ENCODE measurements around the gene MYDGF. TPM values are rescaled to one million over a fixed set of nuclear protein-coding genes. Genes with fewer than 3 reads are reported as not detected.

MYDGF gene
- total and polyA plus RNA-seq, 2 of the 13 experiments (the other 11 are each of a cell fraction or from before 2014, with no cell fraction given) = 116 to 198 TPM

GRCh38 chr19:4686700-4687099 lies 16.6 kb upstream of the MYDGF start:
- no peak for DNase-seq (ENCODE audit: low spot score)
- intact Hi-C loops (cut with micrococcal nuclease; ENCODE audit: unreplicated experiment) (no loop called here), in situ Hi-C loops (cut with HindIII; ENCODE audit: extremely low pct_ligation_motif_present, low pct_unique_long_range_greater_than_20kb) (no loop called here)
- Histone ChIP-seq H3K27ac (ENCODE audit: extremely low read length, insufficient read depth, low read length) (no peak overlapping the region), H3K79me2 (ENCODE audit: insufficient read depth, low read length) (no peaks in the 10 kb centered on the region), H4K20me1 (ENCODE audit: insufficient read depth, low read length) (no peaks in the 10 kb centered on the region), H3K9ac (ENCODE audit: insufficient read depth, low read depth, low read length) (no peak overlapping the region), H3K4me3 (replicated peaks in 1 of 3; ENCODE audit: insufficient read depth in 1 of 3, low read depth in 2 of 3, low read length in 3 of 3) (no peak overlapping the region), H3K4me2 (ENCODE audit: low read depth, low read length) (no peak overlapping the region), H2AFZ (ENCODE audit: low read length) (no peak overlapping the region), H3K36me3 (replicated peaks in 1 of 2; ENCODE audit: control insufficient read depth in 1 of 2, insufficient read depth in 2 of 2, low read length in 2 of 2) (peaks cover 16 to 40% of the 10 kb centered on the region in 2 experiments; a peak in 4 of 5 replicates), H3K27me3 (ENCODE audit: control insufficient read depth in 1 of 2, insufficient read depth in 2 of 2, low read length in 2 of 2) (no peaks in the 10 kb centered on the region), H3K9me3 (ENCODE audit: low read length) (no peaks in the 10 kb centered on the region), H3K4me1 (ENCODE audit: insufficient read depth, low read length) (peaks cover 15% of the 10 kb centered on the region)
- BruUV-seq (replicated peaks) = TSS peak; percentile 23
- ATAC-seq = no peak
- POLR2A ChIA-PET = no interaction called here
- WGBS (ENCODE audit: low lambda C conversion rate) = 99% methylated on average over 8 of the region's 10 CpGs
- no peak for FAIRE-seq
- TF ChIP-seq ZNF350 (CRISPR knock-in tag; IDR thresholded peaks at IDR 0.05; ENCODE audit: borderline replicate concordance, low read depth) (no peak), AGO2 (optimal IDR thresholded peaks at IDR 0.05; ENCODE audit: low read depth, low read length) (peak; percentile 16), DNMT1 (CRISPR knock-in tag; IDR thresholded peaks at IDR 0.05) (no peak), HOXD1 (CRISPR knock-in tag; IDR thresholded peaks at IDR 0.05) (no peak), FOXK1 (CRISPR knock-in tag; IDR thresholded peaks at IDR 0.05; ENCODE audit: borderline replicate concordance, low read depth) (no peak), NFKBIZ (CRISPR knock-in tag; IDR thresholded peaks at IDR 0.05) (no peak), ZNF761 (CRISPR knock-in tag; conservative IDR thresholded peaks at IDR 0.05) (no peak), EED (CRISPR knock-in tag; IDR thresholded peaks at IDR 0.05) (0 out of 2 replicates have a peak, but pooled peaks have one; percentile 37), ZBTB8A (CRISPR knock-in tag; IDR thresholded peaks at IDR 0.05; ENCODE audit: borderline replicate concordance, low read depth) (no peak), ZBTB21 (CRISPR knock-in tag; IDR thresholded peaks at IDR 0.05) (no peak)
- TF ChIP-seq, protein P1, sequence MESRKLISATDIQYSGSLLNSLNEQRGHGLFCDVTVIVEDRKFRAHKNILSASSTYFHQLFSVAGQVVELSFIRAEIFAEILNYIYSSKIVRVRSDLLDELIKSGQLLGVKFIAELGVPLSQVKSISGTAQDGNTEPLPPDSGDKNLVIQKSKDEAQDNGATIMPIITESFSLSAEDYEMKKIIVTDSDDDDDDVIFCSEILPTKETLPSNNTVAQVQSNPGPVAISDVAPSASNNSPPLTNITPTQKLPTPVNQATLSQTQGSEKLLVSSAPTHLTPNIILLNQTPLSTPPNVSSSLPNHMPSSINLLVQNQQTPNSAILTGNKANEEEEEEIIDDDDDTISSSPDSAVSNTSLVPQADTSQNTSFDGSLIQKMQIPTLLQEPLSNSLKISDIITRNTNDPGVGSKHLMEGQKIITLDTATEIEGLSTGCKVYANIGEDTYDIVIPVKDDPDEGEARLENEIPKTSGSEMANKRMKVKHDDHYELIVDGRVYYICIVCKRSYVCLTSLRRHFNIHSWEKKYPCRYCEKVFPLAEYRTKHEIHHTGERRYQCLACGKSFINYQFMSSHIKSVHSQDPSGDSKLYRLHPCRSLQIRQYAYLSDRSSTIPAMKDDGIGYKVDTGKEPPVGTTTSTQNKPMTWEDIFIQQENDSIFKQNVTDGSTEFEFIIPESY (CRISPR knock-in tag; IDR thresholded peaks at IDR 0.05) = peak; percentile 69; the same call in 1 of the 2 replicates
- CTCF ChIA-PET (ENCODE audit: low intra/inter-chr PET ratio, low total read pairs) = no interaction called here

All from HepG2 (cell line).